Loucy (cell line): Measurements from ENCODE around the gene SPINDOC.

Source experiments
- H2AFZ ChIP-seq: fragments of 200-600 bp; sonication (generic); 2 replicates; pipeline ENCODE4 v1.6.0; 2016; ENCODE audit warnings: antibody characterized with exemption, mild to moderate bottlenecking, low read length, moderate library complexity
- H3F3A ChIP-seq: fragments of 200-600 bp; 2 replicates; pipeline ENCODE4 v1.6.0; 2016; ENCODE audit warnings: antibody characterized with exemption, low read depth, mild to moderate bottlenecking
- H3K27me3 ChIP-seq: fragments of 200-600 bp; sonication (generic); 2 replicates; pipeline ENCODE4 v1.6.1; 2014; ENCODE audit warnings: low read length, mild to moderate bottlenecking; ENCODE audit not compliant: insufficient read depth, poor library complexity, severe bottlenecking
- H3K36me3 ChIP-seq: fragments of 200-600 bp; sonication (generic); 2 replicates; pipeline ENCODE4 v1.6.1; 2016; ENCODE audit warnings: low read length; ENCODE audit not compliant: insufficient read depth
- H3K4me1 ChIP-seq: fragments of 200-600 bp; sonication (generic); 2 replicates; pipeline ENCODE4 v1.5.1; 2014; ENCODE audit warnings: low read length, mild to moderate bottlenecking; ENCODE audit not compliant: insufficient read depth, poor library complexity, severe bottlenecking
- H3K4me2 ChIP-seq: fragments of 200-600 bp; sonication (generic); 2 replicates; pipeline ENCODE4 v1.6.0; 2014; ENCODE audit warnings: antibody characterized with exemption, low read length, low read depth, mild to moderate bottlenecking; ENCODE audit not compliant: poor library complexity, severe bottlenecking
- H3K4me3 ChIP-seq: fragments of 200-600 bp; sonication (generic); 2 replicates; pipeline ENCODE4 v1.5.1; 2014; ENCODE audit warnings: low read length, mild to moderate bottlenecking, mixed read lengths; ENCODE audit not compliant: poor library complexity, severe bottlenecking
- H3K79me2 ChIP-seq: fragments of 200-600 bp; sonication (generic); 2 replicates; pipeline ENCODE4 v1.6.1; 2014; ENCODE audit warnings: low read length; ENCODE audit not compliant: insufficient read depth
- H3K9ac ChIP-seq: fragments of 200-600 bp; sonication (generic); 2 replicates; pipeline ENCODE4 v1.6.0; 2014; ENCODE audit warnings: mild to moderate bottlenecking, low read depth, low read length, moderate library complexity; ENCODE audit not compliant: poor library complexity, severe bottlenecking
- H3K9me2 ChIP-seq: fragments of 200-600 bp; sonication (generic); replicated peaks from 2 replicates; pipeline ENCODE4 v1.6.1; 2016; ENCODE audit warnings: low read depth, low read length, mixed read lengths
- H3K9me3 ChIP-seq: fragments of 200-600 bp; sonication (generic); 2 replicates; pipeline ENCODE4 v1.6.1; 2014; ENCODE audit warnings: mild to moderate bottlenecking, antibody characterized with exemption, low read length, low read depth; ENCODE audit not compliant: insufficient read depth
- H4K20me1 ChIP-seq: fragments of 200-600 bp; sonication (generic); 2 replicates; pipeline ENCODE4 v1.6.0; 2014; ENCODE audit warnings: antibody characterized with exemption, low read length, mild to moderate bottlenecking; ENCODE audit not compliant: insufficient read depth, poor library complexity, severe bottlenecking
- CTCF ChIP-seq: fragments of 200-600 bp; sonication (generic); conservative IDR thresholded peaks from 2 replicates; pipeline ENCODE4 v1.5.1; 2014; ENCODE audit warnings: mild to moderate bottlenecking, antibody characterized with exemption, low read length
- EZH2phosphoT487 ChIP-seq: fragments of 200-600 bp; IDR thresholded peaks from 2 replicates; pipeline ENCODE4 v1.6.1; 2018; ENCODE audit warnings: antibody characterized with exemption, mild to moderate bottlenecking, moderate library complexity, borderline replicate concordance

The SPINDOC gene

GRCh38 chr11:63775191-63775590 is 38.1 kb upstream of the SPINDOC start:
- Histone ChIP-seq H3K9me3 (no peaks in the 10 kb centered on the region), H3K4me2 (no peak overlapping the region), H3K27me3 (no peaks in the 10 kb centered on the region), H3K36me3 (no peaks in the 10 kb centered on the region), H3K79me2 (no peaks in the 10 kb centered on the region), H2AFZ (no peak overlapping the region), H3K9ac (no peak overlapping the region), H3F3A (peaks cover 4% of the 10 kb centered on the region; the same call in 1 of the 2 replicates), H3K9me2 (no peaks in the 10 kb centered on the region), H3K4me3 (no peak overlapping the region), H4K20me1 (no peaks in the 10 kb centered on the region), H3K4me1 (no peaks in the 10 kb centered on the region)
- TF ChIP-seq EZH2phosphoT487 (no peak), CTCF (no peak)

DNA sequence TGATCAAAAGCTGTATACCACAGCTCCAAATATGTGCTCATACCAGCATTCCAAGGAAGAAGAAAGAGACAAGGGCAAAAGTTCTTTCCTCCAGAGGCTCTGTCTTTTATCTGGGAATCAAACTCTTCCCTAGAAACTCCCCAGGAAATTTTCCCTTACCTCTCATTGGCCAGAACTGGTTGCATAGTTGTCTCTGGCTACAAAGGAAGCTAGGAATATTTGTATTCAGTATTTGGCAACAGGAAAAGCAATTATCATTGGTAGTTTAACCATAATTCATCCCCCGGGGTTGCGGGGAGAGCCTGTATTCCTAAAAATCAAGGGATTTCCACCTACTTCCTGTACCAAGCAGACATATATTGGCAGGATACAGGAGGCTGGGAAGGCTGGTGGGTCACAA is 34.2 kb upstream of the SPINDOC start:
- H3K4me2 ChIP-seq, result no peak overlapping the region
- no peaks in the 10 kb centered on the region for H3K27me3 ChIP-seq
- no peak overlapping the region for H3K4me3 ChIP-seq
- no peaks in the 10 kb centered on the region for H4K20me1 ChIP-seq
- H3K79me2 ChIP-seq, result no peaks in the 10 kb centered on the region
- no peaks in the 10 kb centered on the region for H3K9me3 ChIP-seq
- no peak for TF ChIP-seq CTCF
- no peak for TF ChIP-seq EZH2phosphoT487
- peaks cover 1% of the 10 kb centered on the region for H3K4me1 ChIP-seq
- H3K9me2 ChIP-seq, result no peaks in the 10 kb centered on the region
- H3K9ac ChIP-seq, result no peak overlapping the region
- H3K36me3 ChIP-seq, result no peaks in the 10 kb centered on the region
- no peaks in the 10 kb centered on the region for H3F3A ChIP-seq
- no peak overlapping the region for H2AFZ ChIP-seq

DNA sequence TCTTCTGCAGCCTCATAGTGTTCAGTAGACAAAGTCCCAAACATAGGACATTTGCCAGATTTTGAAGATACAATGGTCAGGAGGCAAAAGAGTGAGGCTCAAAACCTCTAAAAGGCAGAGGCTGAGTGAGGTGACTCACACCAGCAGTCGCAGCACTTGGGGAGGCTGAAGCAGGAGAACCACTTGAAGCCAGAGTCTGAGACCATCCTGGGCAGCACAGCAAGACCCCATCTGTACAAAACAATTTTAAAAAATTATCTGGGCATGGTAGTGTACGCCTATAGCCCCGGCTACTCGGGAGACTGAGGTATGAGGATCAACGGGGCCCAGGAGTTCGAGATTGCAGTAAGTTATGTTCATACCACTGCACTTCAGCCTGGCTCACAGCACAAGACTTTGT is 30.5 kb upstream of the SPINDOC start:
- H3K4me2 ChIP-seq, result no peak overlapping the region
- no peaks in the 10 kb centered on the region for H3K9me2 ChIP-seq
- no peaks in the 10 kb centered on the region for H3K27me3 ChIP-seq
- no peaks in the 10 kb centered on the region for H3K36me3 ChIP-seq
- H3K9ac ChIP-seq, result no peak overlapping the region
- H3F3A ChIP-seq, result no peaks in the 10 kb centered on the region
- peaks cover 7% of the 10 kb centered on the region for H3K4me1 ChIP-seq
- H4K20me1 ChIP-seq, result no peaks in the 10 kb centered on the region
- no peak overlapping the region for H2AFZ ChIP-seq
- H3K9me3 ChIP-seq, result no peaks in the 10 kb centered on the region
- H3K4me3 ChIP-seq, result no peak overlapping the region
- TF ChIP-seq EZH2phosphoT487 (no peak), CTCF (no peak)
- H3K79me2 ChIP-seq, result no peaks in the 10 kb centered on the region
